Stimulated activated naive CD4-positive, alpha-beta T cell treated with Interleukin-2 at 50 U/mL for 16 hours (primary cell): Measurements from ENCODE around the gene SIM1.

ENCODE experiments used
- DNase-seq: peaks from one replicate; lab custom pipeline; 2025; lab: John Stamatoyannopoulos, UW

The SIM1 gene

GRCh38 chr6:100470422-100471120 lies 5.8 kb upstream of the SIM1 start:
- DNase-seq = no peak

- no peak for DNase-seq
Measured at GRCh38 chr6:100469101-100469859, 4.6 kb upstream of the SIM1 start.

GRCh38 chr6:100468016-100468622 lies 3.4 kb upstream of the SIM1 start:
- DNase-seq = no peak

- DNase-seq = no peak
Measured at GRCh38 chr6:100467129-100468015, 2.7 kb upstream of the SIM1 start.

GRCh38 chr6:100466410-100467128 lies 1.8 kb upstream of the SIM1 start:
- no peak for DNase-seq

- DNase-seq = no peak
Measured at GRCh38 chr6:100465701-100466409, 1.1 kb upstream of the SIM1 start.

- no peak for DNase-seq
Measured at GRCh38 chr6:100464162-100464851, 414 bp downstream of the SIM1 start.

- DNase-seq = no peak
Measured at GRCh38 chr6:100463630-100464161, 1.0 kb downstream of the SIM1 start.

- DNase-seq = no peak
Measured at GRCh38 chr6:100462706-100463629, 1.8 kb downstream of the SIM1 start.

- DNase-seq = no peak
Measured at GRCh38 chr6:100461917-100462705, 2.6 kb downstream of the SIM1 start.

- DNase-seq = no peak
Measured at GRCh38 chr6:100461278-100461916, 3.3 kb downstream of the SIM1 start.

GRCh38 chr6:100460650-100461204 lies 4.0 kb downstream of the SIM1 start:
- DNase-seq = no peak

- DNase-seq = no peak
Measured at GRCh38 chr6:100459592-100460184, 5.0 kb downstream of the SIM1 start.

- no peak for DNase-seq
Measured at GRCh38 chr6:100458841-100459591, 5.7 kb downstream of the SIM1 start.

GRCh38 chr6:100457311-100457990 lies 7.3 kb downstream of the SIM1 start:
- DNase-seq = no peak

GRCh38 chr6:100456908-100457235 lies 7.8 kb downstream of the SIM1 start:
- no peak for DNase-seq
